SK-N-SH treated with all-trans-retinoic acid at 6 μM for 48 hours (cell line): ENCODE measurements around the gene CD300C.
"Not testable (repeated sequence)": the region's sequence is repeated elsewhere in the genome, so short reads cannot be mapped to it uniquely, and the experiment has no call there.

Experiments used
- ATAC-seq: fragments of 200-7000 bp; cut with Tn5 transposase; 3 replicates; pipeline ENCODE4 v1.9.1; 2020; ENCODE audit warnings: mild to moderate bottlenecking, moderate library complexity
- ARNTL ChIP-seq: fragments of 450-650 bp; formaldehyde crosslinking; IDR thresholded peaks from 2 replicates; pipeline ENCODE4 v1.5.0; 2020; ENCODE audit warnings: low read depth, mild to moderate bottlenecking, moderate library complexity, borderline replicate concordance
- BACH2 ChIP-seq: fragments of 250-450 bp; sonication (Bioruptor Pico); IDR thresholded peaks from 2 replicates; pipeline ENCODE4 v1.9.0; 2021; ENCODE audit warnings: mild to moderate bottlenecking, borderline replicate concordance
- GLIS3 ChIP-seq: fragments of 250-450 bp; sonication (Bioruptor Pico); IDR thresholded peaks from 2 replicates; pipeline ENCODE4 v1.5.0; 2020; ENCODE audit warnings: mild to moderate bottlenecking, moderate library complexity
- ISL1 ChIP-seq: fragments of 250-450 bp; sonication (Bioruptor Pico); IDR thresholded peaks from 2 replicates; pipeline ENCODE4 v2.1.2; 2022; ENCODE audit warnings: mild to moderate bottlenecking, moderate library complexity
- OSR1 ChIP-seq: fragments of 250-450 bp; sonication (Bioruptor Pico); IDR thresholded peaks from 2 replicates; pipeline ENCODE4 v1.8.0; 2022; ENCODE audit warnings: moderate library complexity, mild to moderate bottlenecking, inconsistent platforms
- PPARA ChIP-seq: fragments of 250-450 bp; sonication (Bioruptor Pico); IDR thresholded peaks from 2 replicates; pipeline ENCODE4 v1.5.0; 2020; ENCODE audit warnings: mild to moderate bottlenecking, borderline replicate concordance
- RARB ChIP-seq: fragments of 250-450 bp; sonication (Bioruptor Pico); IDR thresholded peaks from 2 replicates; pipeline ENCODE4 v1.8.0; 2021; ENCODE audit warnings: mild to moderate bottlenecking, moderate library complexity
- SNAI2 ChIP-seq: fragments of 250-450 bp; sonication (Bioruptor Pico); IDR thresholded peaks from 2 replicates; pipeline ENCODE4 v1.5.0; 2020; ENCODE audit warnings: mild to moderate bottlenecking, moderate library complexity
- TCF4 ChIP-seq: fragments of 250-450 bp; sonication (Bioruptor Pico); IDR thresholded peaks from 2 replicates; pipeline ENCODE4 v1.8.0; 2021; ENCODE audit warnings: mild to moderate bottlenecking, moderate library complexity, borderline replicate concordance
- TOX ChIP-seq: fragments of 250-450 bp; sonication (Bioruptor Pico); IDR thresholded peaks from 2 replicates; pipeline ENCODE4 v1.8.0; 2021; ENCODE audit warnings: mild to moderate bottlenecking, moderate library complexity, borderline replicate concordance
- ZC3H10 ChIP-seq: fragments of 250-450 bp; sonication (Bioruptor Pico); IDR thresholded peaks from 2 replicates; pipeline ENCODE4 v1.5.1; 2021; ENCODE audit warnings: mild to moderate bottlenecking, moderate library complexity
- ZFP3 ChIP-seq: fragments of 250-450 bp; sonication (Bioruptor Pico); IDR thresholded peaks from 2 replicates; pipeline ENCODE4 v1.5.0; 2020; ENCODE audit warnings: mild to moderate bottlenecking, moderate library complexity
- ZFP30 ChIP-seq: fragments of 450-650 bp; formaldehyde crosslinking; IDR thresholded peaks from 2 replicates; pipeline ENCODE4 v1.5.0; 2022; ENCODE audit warnings: mild to moderate bottlenecking, moderate library complexity
- ZNF565 ChIP-seq: fragments of 450-650 bp; formaldehyde crosslinking; conservative IDR thresholded peaks from 2 replicates; pipeline ENCODE4 v1.5.0; 2020; ENCODE audit warnings: low read depth, mild to moderate bottlenecking, moderate library complexity
- ZNF70 ChIP-seq: fragments of 450-650 bp; formaldehyde crosslinking; IDR thresholded peaks from 2 replicates; pipeline ENCODE4 v1.5.0; 2020; ENCODE audit warnings: mild to moderate bottlenecking, moderate library complexity
- ZNF8 ChIP-seq: fragments of 450-650 bp; formaldehyde crosslinking; IDR thresholded peaks from 2 replicates; pipeline ENCODE4 v1.5.0; 2020; ENCODE audit warnings: mild to moderate bottlenecking, moderate library complexity
- TF ChIP-seq, protein P1 (sequence below): fragments of 250-450 bp; sonication (Bioruptor Pico); IDR thresholded peaks from 2 replicates; pipeline ENCODE4 v1.5.0; 2020; ENCODE audit warnings: mild to moderate bottlenecking, moderate library complexity
- TF ChIP-seq, protein P2 (sequence below): fragments of 250-450 bp; sonication (Bioruptor Pico); IDR thresholded peaks from 2 replicates; pipeline ENCODE4 v1.8.0; 2021; ENCODE audit warnings: low read depth, mild to moderate bottlenecking, moderate library complexity, borderline replicate concordance
- TF ChIP-seq, protein P3 (sequence below): fragments of 250-450 bp; sonication (Bioruptor Pico); IDR thresholded peaks from 2 replicates; pipeline ENCODE4 v1.5.1; 2021; ENCODE audit warnings: mild to moderate bottlenecking, moderate library complexity
- TF ChIP-seq, protein P4 (sequence below): fragments of 250-450 bp; sonication (Bioruptor Pico); IDR thresholded peaks from 2 replicates; pipeline ENCODE4 v1.5.1; 2020; ENCODE audit warnings: low read depth, mild to moderate bottlenecking, moderate library complexity
- TF ChIP-seq, protein P5 (sequence below): fragments of 250-450 bp; sonication (Bioruptor Pico); IDR thresholded peaks from 2 replicates; pipeline ENCODE4 v1.8.0; 2020; ENCODE audit warnings: mild to moderate bottlenecking, moderate library complexity, borderline replicate concordance

Gene CD300C

DNA sequence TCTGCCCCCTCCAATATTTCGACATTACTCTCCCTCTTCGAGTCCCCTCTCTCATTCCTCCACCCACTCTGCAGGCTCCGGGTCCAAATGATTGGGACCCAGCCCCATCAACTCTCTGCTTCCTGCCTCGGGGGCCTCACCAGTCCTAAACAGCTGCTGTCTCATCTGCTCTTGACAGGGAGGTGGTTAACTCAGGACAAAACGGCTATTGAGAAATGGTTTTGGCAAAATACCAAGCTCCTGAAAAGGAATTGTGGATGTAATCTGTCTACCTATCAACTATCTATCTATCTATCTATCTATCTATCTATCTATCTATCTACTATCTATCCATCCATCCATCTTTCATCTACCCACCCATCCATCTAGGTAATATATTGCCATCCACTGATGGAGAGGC is 19.2 kb upstream of the CD300C start (continued):
- TF ChIP-seq, protein P1, sequence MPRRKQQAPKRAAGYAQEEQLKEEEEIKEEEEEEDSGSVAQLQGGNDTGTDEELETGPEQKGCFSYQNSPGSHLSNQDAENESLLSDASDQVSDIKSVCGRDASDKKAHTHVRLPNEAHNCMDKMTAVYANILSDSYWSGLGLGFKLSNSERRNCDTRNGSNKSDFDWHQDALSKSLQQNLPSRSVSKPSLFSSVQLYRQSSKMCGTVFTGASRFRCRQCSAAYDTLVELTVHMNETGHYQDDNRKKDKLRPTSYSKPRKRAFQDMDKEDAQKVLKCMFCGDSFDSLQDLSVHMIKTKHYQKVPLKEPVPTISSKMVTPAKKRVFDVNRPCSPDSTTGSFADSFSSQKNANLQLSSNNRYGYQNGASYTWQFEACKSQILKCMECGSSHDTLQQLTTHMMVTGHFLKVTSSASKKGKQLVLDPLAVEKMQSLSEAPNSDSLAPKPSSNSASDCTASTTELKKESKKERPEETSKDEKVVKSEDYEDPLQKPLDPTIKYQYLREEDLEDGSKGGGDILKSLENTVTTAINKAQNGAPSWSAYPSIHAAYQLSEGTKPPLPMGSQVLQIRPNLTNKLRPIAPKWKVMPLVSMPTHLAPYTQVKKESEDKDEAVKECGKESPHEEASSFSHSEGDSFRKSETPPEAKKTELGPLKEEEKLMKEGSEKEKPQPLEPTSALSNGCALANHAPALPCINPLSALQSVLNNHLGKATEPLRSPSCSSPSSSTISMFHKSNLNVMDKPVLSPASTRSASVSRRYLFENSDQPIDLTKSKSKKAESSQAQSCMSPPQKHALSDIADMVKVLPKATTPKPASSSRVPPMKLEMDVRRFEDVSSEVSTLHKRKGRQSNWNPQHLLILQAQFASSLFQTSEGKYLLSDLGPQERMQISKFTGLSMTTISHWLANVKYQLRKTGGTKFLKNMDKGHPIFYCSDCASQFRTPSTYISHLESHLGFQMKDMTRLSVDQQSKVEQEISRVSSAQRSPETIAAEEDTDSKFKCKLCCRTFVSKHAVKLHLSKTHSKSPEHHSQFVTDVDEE (CRISPR knock-in tag), result no peak
- TF ChIP-seq ZFP30 (CRISPR knock-in tag) (no peak), ARNTL (CRISPR knock-in tag) (no peak), SNAI2 (CRISPR knock-in tag) (no peak), RARB (CRISPR knock-in tag) (no peak)

DNA sequence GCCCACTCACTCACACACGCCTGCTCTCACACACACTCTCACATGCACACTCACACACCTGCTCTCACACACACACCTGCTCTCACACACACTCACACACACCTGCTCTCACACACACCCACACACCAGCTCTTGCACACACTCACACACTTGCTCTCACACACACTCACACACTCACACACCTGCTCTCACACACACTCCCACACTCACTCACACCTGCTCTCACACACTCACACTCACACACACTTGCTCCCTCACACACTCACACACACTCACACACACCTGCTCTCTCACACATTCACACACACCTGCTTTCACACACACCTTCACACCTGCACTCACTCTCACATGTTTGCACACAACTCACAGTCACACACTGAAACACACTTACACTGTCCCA is 17.4 kb upstream of the CD300C start:
- TF ChIP-seq, protein P2, sequence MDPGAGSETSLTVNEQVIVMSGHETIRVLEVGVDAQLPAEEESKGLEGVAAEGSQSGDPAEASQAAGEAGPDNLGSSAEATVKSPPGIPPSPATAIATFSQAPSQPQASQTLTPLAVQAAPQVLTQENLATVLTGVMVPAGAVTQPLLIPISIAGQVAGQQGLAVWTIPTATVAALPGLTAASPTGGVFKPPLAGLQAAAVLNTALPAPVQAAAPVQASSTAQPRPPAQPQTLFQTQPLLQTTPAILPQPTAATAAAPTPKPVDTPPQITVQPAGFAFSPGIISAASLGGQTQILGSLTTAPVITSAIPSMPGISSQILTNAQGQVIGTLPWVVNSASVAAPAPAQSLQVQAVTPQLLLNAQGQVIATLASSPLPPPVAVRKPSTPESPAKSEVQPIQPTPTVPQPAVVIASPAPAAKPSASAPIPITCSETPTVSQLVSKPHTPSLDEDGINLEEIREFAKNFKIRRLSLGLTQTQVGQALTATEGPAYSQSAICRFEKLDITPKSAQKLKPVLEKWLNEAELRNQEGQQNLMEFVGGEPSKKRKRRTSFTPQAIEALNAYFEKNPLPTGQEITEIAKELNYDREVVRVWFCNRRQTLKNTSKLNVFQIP (CRISPR knock-in tag), result no peak
- TF ChIP-seq ISL1 (CRISPR knock-in tag), result no peak
- no peak for TF ChIP-seq PPARA (CRISPR knock-in tag)
- TF ChIP-seq SNAI2 (CRISPR knock-in tag), result no peak
- TF ChIP-seq ZFP3 (CRISPR knock-in tag), result no peak
- no peak for TF ChIP-seq ZNF70
- TF ChIP-seq GLIS3, result no peak
- no peak for TF ChIP-seq ZFP30 (CRISPR knock-in tag)
- ATAC-seq, result no peak

DNA sequence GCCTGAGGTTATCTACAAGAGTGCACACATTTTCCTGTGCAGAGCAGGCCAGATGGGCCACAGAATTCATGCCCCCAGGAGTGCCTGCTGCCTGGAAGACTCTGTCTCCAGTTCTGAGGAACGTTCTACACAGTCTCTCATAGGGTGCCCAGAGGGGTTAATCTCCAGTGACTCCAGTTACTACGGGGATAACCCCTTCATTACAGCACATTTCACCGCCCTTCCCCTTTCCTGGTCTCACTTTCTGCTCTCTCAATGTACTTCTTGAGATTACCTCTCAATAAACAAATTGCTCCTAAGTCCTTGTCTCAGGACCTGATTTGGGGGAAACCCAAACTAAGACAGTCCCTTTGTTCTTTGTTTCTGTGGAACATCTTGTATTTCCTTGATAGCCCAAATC is 15.7 kb upstream of the CD300C start:
- no peak for ATAC-seq

DNA sequence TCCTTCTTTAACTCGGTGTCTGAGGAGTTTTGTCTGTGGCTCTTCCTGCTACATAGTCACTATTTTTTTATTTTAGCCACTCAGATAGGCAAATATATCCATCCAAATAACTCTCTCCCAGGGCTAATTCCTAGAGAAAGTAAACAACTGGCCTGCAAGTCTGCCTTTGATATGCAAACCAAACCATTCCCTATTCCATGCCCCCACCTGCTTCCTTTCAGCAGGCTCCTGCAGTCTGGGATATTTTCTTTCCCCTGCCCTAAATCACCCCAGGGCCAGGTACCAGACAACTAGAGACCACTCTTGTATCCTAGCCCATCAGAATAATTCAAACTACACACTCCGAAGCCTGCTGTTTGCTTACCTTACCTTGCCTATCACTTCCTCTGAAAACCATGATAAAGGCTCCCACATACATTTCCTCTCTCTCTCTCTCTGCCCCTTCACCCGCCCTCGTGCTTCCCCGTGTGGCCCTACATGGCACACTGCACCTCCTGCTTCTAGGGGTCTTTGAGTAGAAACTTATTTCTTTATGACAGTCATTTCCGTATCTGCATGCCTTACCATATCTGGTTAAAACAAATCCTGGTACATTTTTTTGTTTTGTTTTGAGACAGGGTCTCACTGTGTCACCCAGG is 13.1 kb upstream of the CD300C start:
- ATAC-seq, result no peak
- TF ChIP-seq, protein P2 (CRISPR knock-in tag), result no peak
- TF ChIP-seq TOX (CRISPR knock-in tag) (no peak), GLIS3 (no peak), ARNTL (CRISPR knock-in tag) (no peak), ZNF8 (CRISPR knock-in tag) (no peak), ZFP3 (CRISPR knock-in tag) (no peak), PPARA (CRISPR knock-in tag) (no peak), TCF4 (CRISPR knock-in tag) (no peak), ZC3H10 (no peak), ISL1 (CRISPR knock-in tag) (no peak), RARB (CRISPR knock-in tag) (no peak), SNAI2 (CRISPR knock-in tag) (no peak), BACH2 (CRISPR knock-in tag) (no peak), ZNF565 (no peak), ZNF70 (no peak), OSR1 (no peak), ZFP30 (CRISPR knock-in tag) (no peak)
- TF ChIP-seq, protein P3, sequence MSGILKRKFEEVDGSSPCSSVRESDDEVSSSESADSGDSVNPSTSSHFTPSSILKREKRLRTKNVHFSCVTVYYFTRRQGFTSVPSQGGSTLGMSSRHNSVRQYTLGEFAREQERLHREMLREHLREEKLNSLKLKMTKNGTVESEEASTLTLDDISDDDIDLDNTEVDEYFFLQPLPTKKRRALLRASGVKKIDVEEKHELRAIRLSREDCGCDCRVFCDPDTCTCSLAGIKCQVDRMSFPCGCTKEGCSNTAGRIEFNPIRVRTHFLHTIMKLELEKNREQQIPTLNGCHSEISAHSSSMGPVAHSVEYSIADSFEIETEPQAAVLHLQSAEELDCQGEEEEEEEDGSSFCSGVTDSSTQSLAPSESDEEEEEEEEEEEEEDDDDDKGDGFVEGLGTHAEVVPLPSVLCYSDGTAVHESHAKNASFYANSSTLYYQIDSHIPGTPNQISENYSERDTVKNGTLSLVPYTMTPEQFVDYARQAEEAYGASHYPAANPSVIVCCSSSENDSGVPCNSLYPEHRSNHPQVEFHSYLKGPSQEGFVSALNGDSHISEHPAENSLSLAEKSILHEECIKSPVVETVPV (CRISPR knock-in tag), result no peak
- TF ChIP-seq, protein P4, sequence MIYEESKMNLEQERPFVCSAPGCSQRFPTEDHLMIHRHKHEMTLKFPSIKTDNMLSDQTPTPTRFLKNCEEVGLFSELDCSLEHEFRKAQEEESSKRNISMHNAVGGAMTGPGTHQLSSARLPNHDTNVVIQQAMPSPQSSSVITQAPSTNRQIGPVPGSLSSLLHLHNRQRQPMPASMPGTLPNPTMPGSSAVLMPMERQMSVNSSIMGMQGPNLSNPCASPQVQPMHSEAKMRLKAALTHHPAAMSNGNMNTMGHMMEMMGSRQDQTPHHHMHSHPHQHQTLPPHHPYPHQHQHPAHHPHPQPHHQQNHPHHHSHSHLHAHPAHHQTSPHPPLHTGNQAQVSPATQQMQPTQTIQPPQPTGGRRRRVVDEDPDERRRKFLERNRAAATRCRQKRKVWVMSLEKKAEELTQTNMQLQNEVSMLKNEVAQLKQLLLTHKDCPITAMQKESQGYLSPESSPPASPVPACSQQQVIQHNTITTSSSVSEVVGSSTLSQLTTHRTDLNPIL (CRISPR knock-in tag), result no peak

More for the DNA sequence above, 15.7 kb upstream of the CD300C start:
- TF ChIP-seq, protein P5, sequence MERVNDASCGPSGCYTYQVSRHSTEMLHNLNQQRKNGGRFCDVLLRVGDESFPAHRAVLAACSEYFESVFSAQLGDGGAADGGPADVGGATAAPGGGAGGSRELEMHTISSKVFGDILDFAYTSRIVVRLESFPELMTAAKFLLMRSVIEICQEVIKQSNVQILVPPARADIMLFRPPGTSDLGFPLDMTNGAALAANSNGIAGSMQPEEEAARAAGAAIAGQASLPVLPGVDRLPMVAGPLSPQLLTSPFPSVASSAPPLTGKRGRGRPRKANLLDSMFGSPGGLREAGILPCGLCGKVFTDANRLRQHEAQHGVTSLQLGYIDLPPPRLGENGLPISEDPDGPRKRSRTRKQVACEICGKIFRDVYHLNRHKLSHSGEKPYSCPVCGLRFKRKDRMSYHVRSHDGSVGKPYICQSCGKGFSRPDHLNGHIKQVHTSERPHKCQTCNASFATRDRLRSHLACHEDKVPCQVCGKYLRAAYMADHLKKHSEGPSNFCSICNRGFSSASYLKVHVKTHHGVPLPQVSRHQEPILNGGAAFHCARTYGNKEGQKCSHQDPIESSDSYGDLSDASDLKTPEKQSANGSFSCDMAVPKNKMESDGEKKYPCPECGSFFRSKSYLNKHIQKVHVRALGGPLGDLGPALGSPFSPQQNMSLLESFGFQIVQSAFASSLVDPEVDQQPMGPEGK (CRISPR knock-in tag), result no peak
- TF ChIP-seq SNAI2 (CRISPR knock-in tag), result no peak
- TF ChIP-seq RARB (CRISPR knock-in tag), result no peak
- no peak for TF ChIP-seq ISL1 (CRISPR knock-in tag)
- no peak for TF ChIP-seq TCF4 (CRISPR knock-in tag)
- TF ChIP-seq PPARA (CRISPR knock-in tag), result no peak

DNA sequence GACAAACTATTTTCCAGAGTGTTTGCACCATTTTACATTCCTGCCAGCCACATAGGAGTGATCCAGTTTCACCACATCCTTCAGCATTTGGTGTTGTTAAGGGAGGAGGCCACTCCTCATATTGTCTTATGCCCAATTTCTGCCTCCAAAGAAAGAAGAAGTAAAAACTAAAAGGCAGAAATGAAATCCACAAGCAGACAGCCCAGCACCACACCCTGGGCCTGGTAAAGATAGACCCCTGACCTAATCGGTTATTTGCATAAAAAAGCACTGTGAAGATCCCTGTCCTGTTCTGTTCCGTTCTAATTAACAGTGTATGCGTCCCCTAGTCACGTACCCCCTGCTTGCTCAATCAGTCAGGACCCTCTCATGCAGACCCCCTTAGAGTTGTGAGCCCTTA is 12.5 kb upstream of the CD300C start:
- ATAC-seq, result not testable (repeated sequence)
